Glomerular visceral epithelial cell (primary cell): Measurements from ENCODE around the gene ARHGAP6.

Experiments used
- DNase-seq: peaks from one replicate; pipeline ENCODE4 v3.0.0-alpha.2; 2016; ENCODE audit errors: extremely low spot score

ARHGAP6 gene

DNA sequence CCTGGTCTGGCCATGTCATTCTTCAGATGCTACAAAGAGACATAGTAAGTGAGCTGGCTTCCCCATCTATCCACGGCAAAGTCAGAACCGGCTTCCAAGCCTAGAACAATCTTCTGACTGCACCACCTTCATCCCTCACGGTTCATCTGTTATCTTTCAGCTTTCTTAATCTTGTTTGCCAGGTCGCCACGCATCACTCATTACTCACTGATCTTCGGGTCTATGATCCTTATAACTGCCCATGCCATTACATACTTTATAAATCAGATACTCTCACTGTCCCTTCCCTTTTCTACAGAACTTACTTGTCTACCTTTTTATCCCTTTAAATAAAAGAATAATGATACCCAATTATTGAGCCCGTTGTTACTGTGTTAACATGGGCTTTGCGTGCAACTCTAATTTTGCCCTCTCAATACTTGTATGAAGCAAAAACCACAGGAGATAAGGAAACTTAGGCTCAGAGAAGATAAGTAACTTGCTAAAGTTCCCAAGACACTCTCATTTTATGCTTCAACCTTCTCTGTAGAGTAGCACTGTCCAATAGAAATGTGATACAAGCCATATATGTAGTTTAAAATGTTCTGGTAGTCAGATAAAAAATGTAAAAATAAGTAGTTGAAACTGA lies 200.8 kb downstream of the ARHGAP6 start:
- DNase-seq, result no peak

DNA sequence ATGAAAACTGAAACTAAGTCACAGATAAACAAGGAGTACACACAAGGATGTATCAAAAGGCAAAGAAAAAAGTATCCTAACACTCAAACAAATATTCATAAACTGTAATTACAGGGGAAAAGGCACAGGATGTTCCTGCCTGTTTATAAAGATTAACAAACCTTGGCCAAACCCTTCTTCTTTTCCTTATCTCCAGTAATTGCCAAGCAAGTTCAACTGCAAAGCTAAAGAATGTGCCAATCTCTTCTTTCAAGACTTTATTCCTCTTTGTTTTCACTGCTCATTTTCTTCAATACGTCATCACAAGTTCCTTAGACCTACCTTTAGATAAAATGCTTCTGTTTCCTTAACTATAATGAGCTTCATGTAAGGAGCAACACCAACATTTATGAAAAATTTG lies 201.3 kb downstream of the ARHGAP6 start:
- no peak for DNase-seq

DNA sequence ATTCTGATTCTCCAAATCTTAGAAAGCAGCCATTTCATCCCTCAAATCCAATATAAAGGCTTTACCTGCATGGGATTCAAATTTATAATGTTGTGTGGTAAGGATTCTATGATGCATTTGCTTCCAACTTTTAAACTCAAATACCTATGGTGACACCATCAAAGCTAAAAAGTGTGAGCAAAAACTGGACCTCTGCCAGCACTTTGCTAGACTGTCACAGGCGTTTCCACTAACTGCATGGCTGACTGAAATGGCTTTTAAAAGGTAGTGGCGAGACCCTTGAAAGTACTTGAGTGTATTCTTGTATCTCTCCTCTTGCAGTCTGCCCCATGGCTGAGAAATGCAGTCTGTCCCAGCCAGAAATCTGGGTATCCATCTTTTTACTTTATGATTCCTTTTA lies 203.1 kb downstream of the ARHGAP6 start:
- no peak for DNase-seq

DNA sequence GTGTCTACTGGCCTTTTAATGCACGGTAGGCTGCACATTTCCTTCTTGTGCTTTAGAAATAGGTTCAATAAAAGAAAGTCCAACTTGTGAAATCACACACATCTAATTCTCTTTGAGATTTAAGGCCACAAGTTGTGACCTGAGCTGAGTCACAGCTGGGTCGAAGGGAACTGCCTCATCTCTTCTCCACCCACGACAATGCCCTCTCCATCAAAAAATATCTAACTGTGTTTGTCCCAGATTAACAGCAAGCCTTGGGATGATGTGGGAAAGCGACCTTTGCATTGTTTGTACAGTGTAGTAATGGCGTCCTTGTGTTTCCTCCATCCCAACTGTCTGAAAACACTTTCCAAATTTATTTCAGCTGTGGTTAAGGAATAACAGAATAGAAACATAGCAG lies 203.6 kb downstream of the ARHGAP6 start:
- DNase-seq, result no peak

DNA sequence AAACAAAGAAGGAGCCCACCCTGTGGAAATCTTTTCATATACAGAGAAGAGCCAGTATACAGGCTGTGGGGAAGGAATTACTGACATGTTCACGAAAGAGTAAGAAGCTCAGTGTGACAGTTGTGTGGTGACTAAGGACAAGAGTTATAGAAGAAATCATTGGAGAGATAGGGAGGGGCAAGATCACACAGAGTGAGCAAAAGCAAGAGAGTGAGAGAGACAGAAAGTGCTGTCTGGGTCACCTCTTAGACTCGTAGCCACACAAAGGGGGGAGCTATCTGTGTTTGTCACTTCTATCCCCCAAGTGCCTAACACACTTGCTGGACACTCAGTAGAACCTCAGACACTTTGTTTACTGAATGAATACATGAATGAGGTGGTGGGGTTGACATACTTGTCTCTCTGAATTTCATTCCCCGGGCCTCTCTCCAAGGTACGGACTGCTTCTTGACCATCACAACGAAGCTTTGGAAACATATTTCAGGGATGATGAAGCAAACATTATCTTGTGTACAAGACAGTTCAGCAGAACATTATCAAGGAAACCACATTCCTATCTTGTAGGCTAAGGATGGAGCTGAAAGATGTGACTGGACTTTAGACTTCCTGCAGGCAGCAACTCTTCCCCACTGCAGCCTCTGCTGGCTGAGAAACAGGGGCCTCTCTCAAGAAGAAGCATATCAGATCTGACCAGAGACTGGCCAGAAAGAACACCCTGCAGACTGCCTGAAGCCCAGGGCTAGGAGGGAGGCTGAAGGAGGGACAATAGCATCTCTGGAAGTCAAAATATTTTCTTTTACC lies 204.3 kb downstream of the ARHGAP6 start:
- DNase-seq, result no peak

DNA sequence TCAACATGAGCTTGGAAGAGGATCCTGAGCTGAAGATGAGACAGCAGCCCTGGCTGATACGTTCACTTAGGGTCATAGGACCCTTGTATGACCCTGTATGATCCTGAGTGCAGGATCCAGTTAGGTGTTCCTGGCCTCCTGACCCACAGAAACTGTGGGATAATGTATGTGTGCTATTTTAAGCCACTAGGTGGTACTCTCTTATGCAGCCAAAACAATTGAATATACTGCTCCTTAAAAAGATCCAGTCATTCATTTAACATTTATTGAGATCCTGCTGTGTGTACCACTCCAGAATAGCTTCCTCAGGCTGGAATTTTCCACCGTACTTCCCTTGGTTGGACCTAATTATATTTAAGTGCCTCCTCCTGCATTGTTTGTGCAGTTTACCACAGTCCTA lies 205.4 kb downstream of the ARHGAP6 start:
- DNase-seq, result no peak

GRCh38 chrX:11458170-11458569 lies 207.6 kb downstream of the ARHGAP6 start:
- no peak for DNase-seq

DNA sequence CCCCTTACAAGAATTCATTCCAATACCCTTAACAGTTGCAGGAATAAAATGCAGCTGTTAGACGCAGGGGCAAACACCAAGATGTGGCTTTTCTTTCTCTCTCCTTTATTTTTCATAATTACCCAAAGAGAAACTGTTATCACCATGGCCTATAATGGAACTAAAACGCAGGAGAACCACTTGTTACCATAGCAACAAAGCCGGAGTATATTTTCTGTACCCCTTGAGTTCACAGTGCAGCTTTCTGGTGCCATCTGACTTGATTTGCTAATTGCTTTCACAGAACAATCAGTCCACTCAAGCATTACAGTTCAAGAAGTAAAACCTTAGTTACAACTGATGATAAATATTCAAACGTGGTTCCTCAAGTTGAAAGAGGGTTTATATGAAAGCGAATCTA lies 214.6 kb downstream of the ARHGAP6 start:
- DNase-seq, result no peak

- no peak for DNase-seq
These were observed 215.4 kb downstream of the ARHGAP6 start for GRCh38 chrX:11450354-11450753.

- DNase-seq, result no peak
These were observed 216.1 kb downstream of the ARHGAP6 start for GRCh38 chrX:11449613-11450012.

DNA sequence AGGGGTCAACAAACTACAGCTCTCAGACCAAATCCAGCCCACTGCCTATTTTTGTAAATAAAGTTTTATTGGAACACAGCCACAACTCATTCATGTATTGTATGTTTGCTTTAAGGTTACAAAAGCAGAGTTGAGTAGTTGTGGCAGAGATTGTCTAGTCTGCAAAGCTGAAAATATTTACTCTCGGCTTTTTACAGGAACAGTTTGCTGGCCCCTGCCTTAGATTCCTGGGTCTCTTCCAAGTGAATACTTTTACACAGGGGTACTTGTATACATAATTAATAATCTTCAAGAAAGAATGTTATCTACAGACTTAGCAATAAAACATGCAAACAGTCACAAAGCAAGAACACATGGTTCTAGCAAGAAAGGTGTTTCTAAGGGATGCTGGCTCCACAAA lies 218.3 kb downstream of the ARHGAP6 start:
- DNase-seq, result no peak

DNA sequence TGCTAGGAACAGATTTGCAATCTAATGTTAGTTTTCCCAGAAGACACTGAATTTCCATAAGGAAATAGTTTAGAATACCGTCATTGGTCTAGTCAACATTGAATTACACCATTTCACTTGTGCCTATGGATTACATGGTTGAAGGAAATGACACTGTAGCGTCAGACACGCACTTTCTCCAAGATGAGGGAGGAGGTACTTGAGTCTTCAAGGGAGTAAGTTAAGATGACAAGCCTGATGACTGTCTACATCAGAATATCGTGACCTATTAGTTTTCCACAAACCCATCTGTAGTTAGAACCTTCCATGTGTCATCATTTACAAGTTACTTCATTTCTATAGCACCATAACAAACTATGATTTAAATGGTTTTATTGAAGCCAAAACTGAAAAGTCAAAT lies 218.8 kb downstream of the ARHGAP6 start:
- DNase-seq, result no peak

- no peak for DNase-seq
These were observed 219.4 kb downstream of the ARHGAP6 start for GRCh38 chrX:11446336-11446735.

GRCh38 chrX:11445540-11445939 lies 220.2 kb downstream of the ARHGAP6 start:
- DNase-seq, result no peak

DNA sequence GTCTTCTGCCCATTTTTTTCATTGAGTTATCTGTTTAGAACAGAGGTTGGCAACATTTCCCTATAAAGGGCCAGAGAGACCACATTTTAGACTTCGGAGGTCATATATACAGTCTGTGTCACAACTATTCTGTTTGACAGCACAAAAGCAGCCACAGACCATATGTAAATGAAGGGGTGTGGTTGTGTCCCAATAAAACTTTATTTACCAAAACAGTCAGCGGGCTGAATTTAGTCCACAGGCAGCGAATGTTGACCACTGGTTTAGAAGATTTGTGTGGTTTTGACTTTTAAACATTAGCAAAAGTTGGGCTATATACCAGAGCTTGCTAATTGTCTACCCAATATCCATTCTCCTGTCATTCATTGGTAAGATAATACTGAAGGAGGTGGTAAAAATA lies 221.7 kb downstream of the ARHGAP6 start:
- no peak for DNase-seq

- no peak for DNase-seq
These were observed 225.9 kb downstream of the ARHGAP6 start for GRCh38 chrX:11439846-11440245.

GRCh38 chrX:11438767-11439166 lies 227.0 kb downstream of the ARHGAP6 start:
- DNase-seq, result no peak

- no peak for DNase-seq
These were observed 227.4 kb downstream of the ARHGAP6 start for GRCh38 chrX:11438380-11438723.

- peak; percentile 51 for DNase-seq
These were observed 227.9 kb downstream of the ARHGAP6 start for GRCh38 chrX:11437642-11438379.

GRCh38 chrX:11435568-11435967 lies 230.2 kb downstream of the ARHGAP6 start:
- DNase-seq, result peak; percentile 28

- no peak for DNase-seq
These were observed 231.1 kb downstream of the ARHGAP6 start for GRCh38 chrX:11434607-11435006.

GRCh38 chrX:11431786-11432185 lies 233.9 kb downstream of the ARHGAP6 start:
- no peak for DNase-seq

- no peak for DNase-seq
These were observed 235.4 kb downstream of the ARHGAP6 start for GRCh38 chrX:11430271-11430670.
